GM23248 (cell line): ENCODE results near the gene ATP8A1.

ENCODE experiments used
- EZH2 ChIP-seq: fragments of 200-600 bp; sonication (generic); IDR thresholded peaks from 2 replicates; pipeline ENCODE4 v1.6.1; 2018; ENCODE audit warnings: antibody characterized with exemption, mild to moderate bottlenecking; ENCODE audit not compliant: insufficient read depth, poor library complexity, severe bottlenecking
- EZH2phosphoT487 ChIP-seq: fragments of 200-600 bp; sonication (generic); IDR thresholded peaks from 2 replicates; pipeline ENCODE4 v1.6.1; 2018; ENCODE audit warnings: antibody characterized with exemption, moderate library complexity, mild to moderate bottlenecking, low read depth; ENCODE audit not compliant: insufficient read depth

- TF ChIP-seq EZH2 (no peak), EZH2phosphoT487 (no peak)
Measured at GRCh38 chr4:42417550-42417949, 239.4 kb downstream of the ATP8A1 start.
